NCI-H2196 (cell line): Measurements from ENCODE around the gene WBP2.

Source experiments
- DNase-seq: peaks from one replicate; lab custom pipeline; 2025; ENCODE audit not compliant: unreplicated experiment; lab: John Stamatoyannopoulos, UW

The WBP2 gene

DNA sequence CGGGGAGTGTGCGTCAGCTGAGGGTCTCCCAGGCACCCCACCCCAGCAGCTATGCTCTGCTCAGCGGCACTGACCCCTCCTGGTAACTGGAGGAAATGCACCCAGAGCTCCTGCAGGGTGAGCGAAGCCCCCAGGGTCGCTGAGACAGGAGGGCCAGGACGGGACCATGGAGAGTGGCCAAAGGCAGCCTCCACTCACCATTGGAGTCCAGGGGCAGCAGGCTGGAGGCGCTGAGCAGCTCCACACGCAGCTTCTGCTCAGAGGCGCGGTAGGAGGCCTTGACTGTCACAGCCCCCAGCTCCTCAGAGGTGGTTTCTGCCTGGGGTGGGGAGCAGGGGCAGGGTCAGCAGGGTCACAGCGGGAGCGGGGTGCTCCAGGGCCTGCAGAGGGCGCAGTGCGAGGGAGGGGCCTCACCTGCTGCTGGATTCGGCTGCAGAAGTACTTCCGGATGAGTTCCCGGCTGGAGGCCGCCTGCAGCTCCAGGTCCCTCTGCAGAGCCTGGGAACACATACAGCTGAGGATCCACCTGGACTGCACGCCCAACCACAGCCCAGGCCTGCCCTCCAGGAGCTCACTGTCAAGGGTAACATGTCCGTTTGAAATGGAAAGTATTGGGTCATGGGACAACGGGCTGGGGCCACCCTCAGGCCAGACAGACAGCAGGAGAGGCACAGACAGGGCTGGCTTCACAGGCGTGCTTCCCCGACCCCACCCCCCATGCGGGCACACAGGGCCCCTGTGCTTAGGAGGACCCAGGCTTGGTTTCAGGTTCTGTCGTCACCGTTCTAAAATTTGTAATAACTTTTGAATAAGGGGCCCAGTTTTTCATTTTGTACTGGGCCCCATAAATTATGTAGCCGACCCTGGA is 24.7 kb downstream of the WBP2 start:
- DNase-seq, result no peak

GRCh38 chr17:75829747-75830146 is 25.4 kb downstream of the WBP2 start:
- no peak for DNase-seq

DNA sequence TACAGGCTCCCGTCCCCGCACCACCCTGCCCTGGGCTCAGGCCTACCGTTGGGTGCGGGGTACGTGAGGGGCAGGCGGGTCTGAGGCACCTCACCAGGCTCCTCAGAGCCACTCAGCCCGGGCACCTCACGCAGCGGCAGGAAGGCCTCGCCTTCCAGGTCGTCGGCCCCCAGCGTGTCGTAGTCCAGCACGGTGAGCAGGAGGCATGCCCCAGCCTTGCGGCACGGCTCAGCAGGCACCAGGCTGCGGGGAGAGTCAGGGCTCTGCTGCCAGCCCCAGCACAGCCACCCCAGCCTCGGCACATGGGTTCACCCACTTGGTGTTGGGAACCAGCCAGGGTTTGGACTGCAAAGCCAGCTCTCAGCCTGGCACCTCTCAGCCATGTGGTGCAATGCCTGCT is 26.4 kb downstream of the WBP2 start:
- no peak for DNase-seq

- DNase-seq, result no peak
Measured at GRCh38 chr17:75828076-75828400, 27.1 kb downstream of the WBP2 start.

DNA sequence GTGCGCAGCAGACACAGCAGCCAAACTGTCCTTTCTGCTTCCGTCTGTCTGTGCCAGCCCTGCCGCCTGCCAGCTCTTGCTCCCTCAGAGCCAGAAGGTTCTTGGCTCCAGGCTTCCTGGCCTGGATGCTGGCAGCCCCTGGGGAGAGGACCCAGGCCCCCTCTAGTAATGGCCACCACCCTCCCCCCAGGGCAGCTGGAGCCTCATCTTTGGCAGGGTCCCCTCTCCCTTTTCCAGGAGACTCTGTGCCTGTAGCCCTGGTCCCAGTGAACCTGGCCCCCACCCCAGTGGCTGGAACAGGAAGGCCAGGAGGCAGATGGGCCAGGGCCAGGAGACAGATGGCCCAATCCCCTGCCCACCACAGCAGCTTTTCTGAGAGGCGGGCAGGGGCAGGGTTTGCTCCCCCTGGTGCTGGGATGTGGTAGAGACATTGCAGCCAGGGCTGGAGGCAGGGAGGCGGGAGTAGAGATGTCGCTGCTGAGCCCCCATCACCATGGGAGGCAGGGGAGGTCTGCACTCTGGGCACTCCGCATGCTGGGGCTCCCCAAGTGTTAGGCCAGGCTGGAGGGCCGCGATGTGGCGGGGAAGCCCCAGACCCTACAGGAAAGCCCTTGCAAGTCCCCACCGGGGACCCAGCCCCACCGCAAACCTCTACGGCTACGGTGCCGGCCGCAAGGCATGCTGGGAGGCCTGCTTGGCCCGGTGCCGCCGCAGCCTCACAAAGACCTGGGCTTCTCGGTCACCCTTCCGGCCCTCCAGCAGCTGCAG is 27.6 kb downstream of the WBP2 start:
- DNase-seq, result peak; percentile 57

DNA sequence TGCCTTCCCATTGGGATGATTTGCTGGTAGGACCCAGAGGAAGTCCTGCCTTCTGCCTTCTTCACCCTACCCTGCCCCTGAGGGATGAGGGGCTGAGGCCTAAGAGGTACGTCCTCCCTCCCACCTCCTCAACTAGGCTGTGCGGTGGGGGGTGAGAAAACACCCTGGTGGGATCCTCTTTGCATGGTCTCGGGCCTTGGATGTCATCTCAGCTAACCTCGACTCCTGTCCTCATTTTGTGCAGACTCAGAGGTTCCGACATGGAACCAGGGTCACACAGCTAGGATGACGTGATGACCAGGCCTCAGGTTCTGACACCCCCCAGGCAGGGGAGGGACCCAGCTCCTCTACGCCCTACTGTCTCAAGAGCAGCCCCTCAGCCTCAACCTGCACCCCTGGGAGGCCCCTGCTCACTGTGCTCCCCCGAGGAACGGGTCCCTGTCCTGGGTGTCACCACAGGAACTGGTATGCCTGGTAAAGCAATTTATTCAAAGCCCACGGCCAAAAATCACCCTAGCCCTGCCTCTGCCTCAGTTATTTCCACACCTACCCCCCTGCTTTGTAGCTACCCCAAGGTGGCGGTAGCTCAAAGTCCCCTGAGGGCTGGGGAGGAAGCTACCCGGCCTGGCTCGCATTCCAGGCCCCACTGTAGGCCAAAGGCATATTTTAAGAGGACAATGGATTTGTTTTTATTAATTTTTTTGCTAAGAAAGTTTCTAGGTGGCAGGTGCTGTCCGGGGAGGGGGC is 28.4 kb downstream of the WBP2 start:
- no peak for DNase-seq

- DNase-seq, result no peak
Measured at GRCh38 chr17:75825748-75826370, 29.3 kb downstream of the WBP2 start.

DNA sequence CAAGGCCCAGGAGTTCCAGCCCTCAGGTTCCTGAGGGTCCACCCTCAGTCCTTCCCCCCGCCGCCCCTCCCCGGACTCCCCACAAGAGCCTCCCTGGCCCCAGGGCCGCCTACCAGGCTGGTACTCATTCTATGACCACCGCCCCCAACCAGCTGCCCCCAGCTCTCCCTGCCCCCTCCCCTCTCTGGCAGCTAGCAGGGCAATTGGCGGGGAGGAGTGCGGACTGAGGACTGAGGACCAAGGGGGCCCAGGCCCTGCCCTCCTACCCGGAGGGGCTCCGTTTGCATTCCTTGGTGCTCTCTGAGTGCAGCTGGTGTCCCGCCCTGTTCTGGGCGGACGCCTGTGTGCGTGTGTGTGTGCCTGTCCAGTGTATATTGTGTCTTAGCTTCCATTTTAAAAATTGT is 30.0 kb downstream of the WBP2 start:
- DNase-seq, result no peak

DNA sequence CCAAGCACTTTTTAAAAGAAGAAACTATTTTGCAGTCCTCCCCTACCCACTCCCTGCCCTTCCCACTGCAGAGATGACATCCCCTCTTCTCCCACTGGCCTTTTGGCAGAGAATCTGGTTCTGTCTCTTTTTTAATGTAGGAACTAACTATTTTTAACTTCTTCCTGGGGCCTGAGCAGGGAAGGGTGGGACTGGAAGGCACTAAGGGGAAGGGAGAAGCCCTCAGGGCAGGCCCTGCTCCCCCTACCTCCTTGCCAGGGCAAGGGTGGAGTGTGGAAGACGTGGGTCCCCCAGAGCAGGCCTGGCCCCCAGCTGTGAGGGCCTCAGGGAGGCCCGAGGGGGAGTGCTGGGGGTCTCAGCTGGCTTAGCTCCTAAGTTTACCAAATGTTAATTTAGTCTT is 30.5 kb downstream of the WBP2 start:
- DNase-seq, result no peak

GRCh38 chr17:75824050-75824552 is 31.0 kb downstream of the WBP2 start:
- no peak for DNase-seq

GRCh38 chr17:75823257-75824041 is 31.7 kb downstream of the WBP2 start:
- no peak for DNase-seq

DNA sequence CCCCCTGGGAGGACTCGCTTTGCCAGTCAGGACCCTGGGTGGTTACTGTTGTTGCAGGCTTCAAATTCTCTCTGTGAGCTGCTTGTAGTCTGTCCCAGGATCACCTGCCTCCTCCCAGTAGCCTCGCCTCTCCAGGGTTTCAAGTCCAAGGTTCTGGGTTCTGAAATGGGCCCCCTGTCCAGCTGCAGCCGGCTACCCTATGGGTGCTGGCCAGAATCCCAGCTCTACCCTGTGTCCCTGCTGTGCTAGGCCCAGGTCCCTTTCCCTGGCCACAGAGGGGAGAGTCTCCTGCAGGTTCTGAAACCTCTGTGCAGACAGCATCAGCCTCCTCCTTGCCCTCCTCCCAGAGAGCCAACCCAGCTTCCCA is 32.4 kb downstream of the WBP2 start:
- no peak for DNase-seq

DNA sequence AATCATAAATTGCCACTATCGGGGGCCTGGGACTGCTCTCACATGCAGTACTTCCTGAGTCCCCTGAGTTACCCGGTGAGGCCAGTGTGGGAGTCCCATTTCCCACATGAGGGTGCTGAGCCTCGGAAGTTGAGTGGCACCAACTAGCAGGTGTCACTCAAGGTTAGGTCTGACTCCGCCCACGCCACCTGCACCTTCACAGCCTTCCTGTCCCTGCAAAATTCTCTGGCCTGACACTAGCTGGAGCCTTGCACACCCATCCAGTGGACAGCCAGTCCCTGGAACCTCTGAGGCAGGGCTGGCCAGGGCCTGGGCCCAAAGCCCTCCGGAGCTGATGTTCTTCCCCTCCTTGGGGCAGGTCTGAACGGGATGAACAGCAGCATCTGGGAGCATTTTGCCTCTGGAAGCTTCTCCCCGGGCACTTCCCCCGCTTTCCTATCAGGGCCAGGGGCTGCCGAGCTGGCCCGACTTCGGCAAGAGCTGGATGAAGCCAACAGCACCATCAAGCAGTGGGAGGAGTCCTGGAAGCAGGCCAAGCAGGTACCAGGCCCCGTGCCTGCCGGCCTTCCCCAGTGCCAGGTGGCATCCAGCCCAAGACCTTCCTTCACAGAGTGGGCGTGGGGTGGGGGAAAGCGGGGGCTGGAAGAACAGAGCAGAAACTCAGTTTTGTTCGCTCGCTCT is 32.9 kb downstream of the WBP2 start:
- DNase-seq, result peak; percentile 88

DNA sequence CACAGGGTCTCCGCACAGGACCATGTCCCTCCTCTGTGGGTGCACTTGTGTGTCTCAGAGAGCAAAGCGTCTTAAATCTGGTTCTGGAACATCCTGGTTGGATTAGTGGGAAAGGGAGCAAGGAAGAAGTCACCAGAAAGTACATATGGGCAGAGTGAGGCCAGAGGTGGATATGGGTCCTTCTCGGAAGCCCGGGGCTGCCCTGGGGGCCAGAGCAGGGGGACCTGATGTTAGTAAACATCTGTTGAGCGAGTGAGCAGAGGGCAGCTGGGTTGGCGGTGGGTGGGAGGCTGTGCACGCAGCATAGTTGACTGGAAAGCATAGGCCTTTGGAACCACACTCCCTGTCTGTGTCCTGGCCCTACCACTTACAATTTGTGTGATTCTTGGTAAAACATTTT is 33.6 kb downstream of the WBP2 start:
- DNase-seq, result no peak

DNA sequence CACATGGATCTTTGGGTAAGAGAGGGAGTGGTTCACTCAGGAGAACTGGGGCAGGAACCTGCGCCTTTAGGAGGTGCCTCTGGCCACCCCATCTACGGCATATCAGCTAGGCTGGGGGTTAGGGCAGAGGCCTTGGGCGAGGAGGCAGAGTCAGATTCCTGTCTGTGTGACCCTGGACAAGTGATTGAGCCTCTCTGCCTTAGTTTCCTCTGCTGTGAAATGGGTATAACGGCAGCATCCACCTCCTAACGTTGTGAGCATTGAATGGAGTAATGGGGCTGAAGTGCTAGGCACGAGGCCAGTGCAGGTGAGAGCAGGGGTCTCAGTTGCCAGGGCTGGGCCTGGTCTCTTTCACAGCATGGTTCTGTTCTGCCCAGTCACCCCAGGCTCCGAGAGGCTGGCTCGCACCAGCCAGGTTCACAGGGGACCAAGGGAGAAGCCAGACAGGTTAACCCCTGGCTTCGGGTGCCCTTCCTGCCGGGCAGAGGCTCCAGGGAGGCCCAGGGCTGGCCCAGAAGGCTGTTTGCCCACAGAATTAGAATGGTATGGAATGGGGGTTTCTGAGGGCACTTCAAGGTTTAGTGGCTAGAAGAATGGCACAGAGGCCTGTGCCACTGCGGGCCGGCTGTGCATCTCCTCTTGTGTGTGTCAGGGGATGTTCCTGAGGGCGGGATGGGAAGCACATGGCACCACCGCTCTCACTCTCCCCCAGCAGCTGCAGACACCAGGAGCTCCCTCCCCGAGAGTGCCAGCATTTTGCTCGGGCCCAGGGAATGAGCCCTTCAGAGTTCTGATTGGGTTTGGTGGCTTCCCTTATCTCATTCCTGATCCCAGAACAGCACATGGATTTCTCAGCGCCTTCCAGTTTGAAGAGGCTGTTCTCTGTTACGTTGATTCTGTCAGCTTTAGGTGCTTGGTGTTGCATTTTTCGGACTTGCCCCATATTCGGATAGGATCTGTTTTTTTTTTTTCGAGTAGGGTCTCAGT is 34.7 kb downstream of the WBP2 start:
- DNase-seq, result no peak

GRCh38 chr17:75819678-75820077 is 35.5 kb downstream of the WBP2 start:
- no peak for DNase-seq

DNA sequence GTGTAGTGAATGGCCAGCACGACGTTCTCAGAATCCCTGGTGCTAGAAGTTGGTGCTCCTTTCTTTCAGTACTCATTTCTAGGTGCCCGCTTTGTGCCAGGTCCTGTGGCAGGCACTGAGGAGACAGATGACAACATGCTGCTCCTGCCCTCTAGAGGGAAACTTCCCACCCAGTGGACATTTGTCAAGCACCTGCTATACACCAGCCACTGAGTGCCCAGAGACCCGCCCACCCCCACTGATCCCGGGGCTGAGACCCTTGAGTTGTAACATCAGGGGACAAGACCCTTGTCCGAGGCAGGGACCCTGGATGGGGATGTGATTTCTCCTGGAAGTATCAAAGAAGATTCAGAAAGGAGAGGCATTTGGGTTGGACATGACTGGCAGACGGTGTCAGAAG is 36.0 kb downstream of the WBP2 start:
- no peak for DNase-seq

- no peak for DNase-seq
Measured at GRCh38 chr17:75818326-75818885, 36.7 kb downstream of the WBP2 start.
